Liver (tissue), 9 donors: ENCODE data around the gene TRUB1. TPM values are rescaled to one million over a fixed set of nuclear protein-coding genes. Genes with fewer than 3 reads are reported as not detected.

Experiments
- DNase-seq: peaks from one replicate; pipeline ENCODE4 v3.0.0-alpha.2; 2017; ENCODE audit warnings: low spot score
- H3K27ac ChIP-seq, 2 donors: one replicate each; pipeline ENCODE4 v1.7.0; 2013; ENCODE audit warnings: inconsistent platforms in 2 of 2, low read length in 2 of 2, control low read depth in 1 of 2, low read depth in 1 of 2, mild to moderate bottlenecking in 1 of 2
- H3K27me3 ChIP-seq, 4 donors: one replicate each; pipeline versions ENCODE4 v1.6.1 to v1.7.0; 2013; ENCODE audit warnings: low read length in 3 of 4, inconsistent platforms in 1 of 4, mild to moderate bottlenecking in 1 of 4, moderate library complexity in 1 of 4; ENCODE audit not compliant: control insufficient read depth in 4 of 4, insufficient read depth in 4 of 4
- H3K36me3 ChIP-seq, 4 donors: one replicate each; pipeline versions ENCODE4 v1.6.1 to v1.7.0; 2013; ENCODE audit warnings: low read length in 3 of 4, mild to moderate bottlenecking in 3 of 4, low read depth in 1 of 4, moderate library complexity in 1 of 4; ENCODE audit not compliant: control insufficient read depth in 4 of 4, insufficient read depth in 3 of 4
- H3K4me1 ChIP-seq, 4 donors: one replicate each; pipeline versions ENCODE4 v1.6.1 to v1.7.0; 2013; ENCODE audit warnings: low read length in 3 of 4, mild to moderate bottlenecking in 3 of 4, moderate library complexity in 1 of 4; ENCODE audit not compliant: control insufficient read depth in 4 of 4, insufficient read depth in 4 of 4
- H3K4me3 ChIP-seq, 3 donors: one replicate each; pipeline versions ENCODE4 v1.6.1 to v1.7.0; 2013; ENCODE audit warnings: low read length in 3 of 3, control low read depth in 1 of 3, low read depth in 1 of 3, mild to moderate bottlenecking in 1 of 3
- H3K9ac ChIP-seq, 2 donors: one replicate each; pipeline ENCODE4 v1.7.0; 2013; ENCODE audit warnings: low read length in 2 of 2, mild to moderate bottlenecking in 2 of 2, moderate library complexity in 2 of 2, control low read depth in 1 of 2, low read depth in 1 of 2
- H3K9me3 ChIP-seq, 4 donors: one replicate each; pipeline versions ENCODE4 v1.6.1 to v1.7.0; 2013; ENCODE audit warnings: low read length in 3 of 4; ENCODE audit not compliant: control insufficient read depth in 4 of 4
- ATF3 ChIP-seq: IDR thresholded peaks from 2 replicates; pipeline ENCODE4 v1.6.1; 2016; ENCODE audit warnings: antibody characterized with exemption
- EGR1 ChIP-seq, 2 donors: IDR thresholded peaks; 2 replicates each; pipeline ENCODE4 v1.6.1; 2016 to 2018; ENCODE audit warnings: antibody characterized with exemption in 2 of 2, low read depth in 2 of 2
- FOXA1 ChIP-seq: IDR thresholded peaks from 2 replicates; pipeline ENCODE4 v1.6.1; 2016; ENCODE audit warnings: antibody characterized with exemption
- FOXA2 ChIP-seq: IDR thresholded peaks from 2 replicates; pipeline ENCODE4 v1.6.1; 2016; ENCODE audit warnings: antibody characterized with exemption
- GABPA ChIP-seq, 2 donors: IDR thresholded peaks in 1 of 2; conservative IDR thresholded peaks in 1 of 2; 2 replicates each; pipeline ENCODE4 v1.6.1; 2016; ENCODE audit warnings: antibody characterized with exemption in 2 of 2, mild to moderate bottlenecking in 1 of 2, moderate library complexity in 1 of 2
- HNF4A ChIP-seq, 2 donors: conservative IDR thresholded peaks; 2 replicates each; pipeline ENCODE4 v1.6.1; 2016; ENCODE audit warnings: antibody characterized with exemption in 2 of 2, mild to moderate bottlenecking in 2 of 2
- HNF4G ChIP-seq: IDR thresholded peaks from 2 replicates; pipeline ENCODE4 v1.6.1; 2016; ENCODE audit warnings: antibody characterized with exemption
- JUND ChIP-seq, 2 donors: IDR thresholded peaks; 2 replicates each; pipeline ENCODE4 v1.6.1; 2016; ENCODE audit warnings: antibody characterized with exemption in 2 of 2
- MAX ChIP-seq: IDR thresholded peaks from 2 replicates; pipeline ENCODE4 v1.6.1; 2016; ENCODE audit warnings: antibody characterized with exemption
- NR2F2 ChIP-seq: IDR thresholded peaks from 2 replicates; pipeline ENCODE4 v1.6.1; 2016; ENCODE audit warnings: antibody characterized with exemption
- RAD21 ChIP-seq, 2 donors: IDR thresholded peaks; 2 replicates each; pipeline ENCODE4 v1.6.1; 2016; ENCODE audit warnings: antibody characterized with exemption in 2 of 2, mild to moderate bottlenecking in 2 of 2
- REST ChIP-seq: IDR thresholded peaks from 2 replicates; pipeline ENCODE4 v1.6.1; 2016; ENCODE audit warnings: antibody characterized with exemption, mild to moderate bottlenecking
- RXRA ChIP-seq, 2 donors: IDR thresholded peaks; 2 replicates each; pipeline ENCODE4 v1.6.1; 2017 to 2018; ENCODE audit warnings: antibody characterized with exemption in 2 of 2, mild to moderate bottlenecking in 1 of 2
- SP1 ChIP-seq: IDR thresholded peaks from 2 replicates; pipeline ENCODE4 v1.6.1; 2018; ENCODE audit warnings: antibody characterized with exemption, mild to moderate bottlenecking
- YY1 ChIP-seq: IDR thresholded peaks from 2 replicates; pipeline ENCODE4 v1.6.1; 2016; ENCODE audit warnings: antibody characterized with exemption, mild to moderate bottlenecking
- WGBS: extraction: QIAGEN DNeasy Blood & Tissue Kit; methylation state at CpG from one replicate; pipeline ENCODE4 v1.1.7; 2013; 5-methylcytosine and 5-hydroxymethylcytosine counted together
- polyA plus RNA-seq, 2 donors: library from polyadenylated mRNA; stranded (reverse) in 1 of 2; unstranded in 1 of 2; fragments of 200-250 nt in 1 of 2; fragments of >200 nt in 1 of 2; fragmentation: Nextera tagmentation in 1 of 2; extraction: Ambion mirVana in 1 of 2; gene quantifications; one replicate each; pipeline versions ENCODE4 v1.2.1 to v1.2.3, GENCODE V29; 2013 to 2015
- total RNA-seq, 2 donors: library from RNA; depleted of rRNA; stranded (reverse); fragments of >200 nt; gene quantifications; one replicate each; pipeline ENCODE4 v1.2.3, GENCODE V29; 2014
- TF ChIP-seq, protein P1 (sequence below): fragments of 150-350 bp; IDR thresholded peaks from 2 replicates; pipeline ENCODE4 v1.5.1; 2017; ENCODE audit warnings: improper control_type of control experiment, low read depth, low read length; ENCODE audit not compliant: missing input control
- donor health status: healthy.
- donor health status: healthy.
- donor health status: healthy.
- donor health status: healthy.
- donor health status: healthy.

TRUB1 gene
- total and polyA plus RNA-seq, 4 donors = 6.1 to 14.1 (median 8.3) TPM

DNA sequence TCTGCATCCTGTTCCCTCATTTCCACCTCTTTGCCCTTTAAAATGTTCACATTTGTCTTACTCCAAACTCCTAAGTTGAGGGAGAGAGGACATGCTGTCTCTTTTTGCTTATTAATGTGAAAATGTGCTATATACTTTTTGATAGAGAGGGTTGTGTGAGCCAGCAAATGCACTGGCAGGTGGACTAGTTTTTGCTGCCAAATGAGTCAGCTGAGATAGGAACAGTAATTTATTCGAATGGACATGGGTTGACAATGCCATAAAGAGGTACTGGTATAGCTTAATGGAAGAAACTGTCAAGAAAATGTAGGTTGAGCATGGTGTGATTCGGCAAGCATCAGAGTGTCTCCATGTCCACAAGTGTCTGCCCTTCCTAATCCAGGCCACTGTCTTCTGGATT, 9.2 kb upstream of the TRUB1 start:
- H3K27me3 ChIP-seq = no peaks in the 10 kb centered on the region
- H3K36me3 ChIP-seq = no peaks in the 10 kb centered on the region
- H3K9me3 ChIP-seq = no peaks in the 10 kb centered on the region
- no peak for DNase-seq
- WGBS = 78% methylated on average over 2 of the region's 2 CpGs
- H3K9ac ChIP-seq = no peak overlapping the region
- TF ChIP-seq SP1 (no peak), RAD21 (IDR thresholded peaks at IDR 0.05) (no peak), GABPA (IDR thresholded peaks at IDR 0.05 in 1 of 2, conservative IDR thresholded peaks at IDR 0.05 in 1 of 2) (no peak), FOXA1 (no peak), MAX (no peak), EGR1 (IDR thresholded peaks at IDR 0.05; ENCODE audit: low read depth in 2 of 2) (no peak), HNF4G (no peak), ATF3 (no peak), REST (no peak)
- TF ChIP-seq, protein P1, sequence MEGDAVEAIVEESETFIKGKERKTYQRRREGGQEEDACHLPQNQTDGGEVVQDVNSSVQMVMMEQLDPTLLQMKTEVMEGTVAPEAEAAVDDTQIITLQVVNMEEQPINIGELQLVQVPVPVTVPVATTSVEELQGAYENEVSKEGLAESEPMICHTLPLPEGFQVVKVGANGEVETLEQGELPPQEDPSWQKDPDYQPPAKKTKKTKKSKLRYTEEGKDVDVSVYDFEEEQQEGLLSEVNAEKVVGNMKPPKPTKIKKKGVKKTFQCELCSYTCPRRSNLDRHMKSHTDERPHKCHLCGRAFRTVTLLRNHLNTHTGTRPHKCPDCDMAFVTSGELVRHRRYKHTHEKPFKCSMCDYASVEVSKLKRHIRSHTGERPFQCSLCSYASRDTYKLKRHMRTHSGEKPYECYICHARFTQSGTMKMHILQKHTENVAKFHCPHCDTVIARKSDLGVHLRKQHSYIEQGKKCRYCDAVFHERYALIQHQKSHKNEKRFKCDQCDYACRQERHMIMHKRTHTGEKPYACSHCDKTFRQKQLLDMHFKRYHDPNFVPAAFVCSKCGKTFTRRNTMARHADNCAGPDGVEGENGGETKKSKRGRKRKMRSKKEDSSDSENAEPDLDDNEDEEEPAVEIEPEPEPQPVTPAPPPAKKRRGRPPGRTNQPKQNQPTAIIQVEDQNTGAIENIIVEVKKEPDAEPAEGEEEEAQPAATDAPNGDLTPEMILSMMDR = no peak
- H3K4me3 ChIP-seq = no peak overlapping the region
- no peak overlapping the region for H3K27ac ChIP-seq
- H3K4me1 ChIP-seq = peaks cover 0 to 2% (median 0%) of the 10 kb centered on the region in 4 donors

- Histone ChIP-seq H3K4me3 (no peak overlapping the region), H3K4me1 (peaks cover 0 to 2% (median 0%) of the 10 kb centered on the region in 4 donors), H3K27me3 (no peaks in the 10 kb centered on the region), H3K27ac (no peak overlapping the region), H3K9ac (no peak overlapping the region), H3K9me3 (no peaks in the 10 kb centered on the region), H3K36me3 (no peaks in the 10 kb centered on the region)
- 94% methylated on average over 4 of the region's 4 CpGs for WGBS
- no peak for DNase-seq
- TF ChIP-seq SP1 (no peak), NR2F2 (no peak)
These were observed 7.7 kb upstream of the TRUB1 start for GRCh38 chr10:114930320-114930719.

DNA sequence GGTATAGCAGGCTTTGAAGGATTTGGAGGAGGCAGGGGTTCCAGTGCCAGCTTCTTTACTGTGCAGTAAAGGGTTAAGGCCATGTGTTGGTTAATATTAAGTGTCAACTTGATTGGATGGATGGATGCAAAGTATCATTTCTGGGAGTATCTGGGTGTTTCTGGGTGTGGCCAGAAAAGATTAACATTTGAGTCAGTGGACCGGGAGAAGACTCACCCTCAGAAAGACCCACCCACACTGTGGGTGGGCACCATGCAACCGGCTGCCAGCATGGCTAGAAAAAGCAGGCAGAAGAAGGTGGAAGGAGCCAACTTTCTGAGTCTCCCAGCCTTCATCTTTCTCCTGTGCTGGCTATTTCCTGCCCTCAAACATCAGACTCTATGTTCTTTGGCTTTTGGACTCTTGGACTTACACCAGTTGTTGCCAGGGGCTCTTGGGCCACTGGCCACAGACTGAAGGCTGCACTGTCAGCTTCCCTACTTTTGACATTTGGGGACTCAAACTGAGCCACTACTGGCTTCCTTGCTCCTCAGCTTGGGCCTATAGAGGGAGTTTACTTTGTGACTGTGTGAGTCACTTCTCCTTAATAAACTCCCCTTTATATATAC, 6.8 kb upstream of the TRUB1 start:
- 83% methylated on average over 2 of the region's 2 CpGs for WGBS
- Histone ChIP-seq H3K27ac (no peak overlapping the region), H3K9ac (no peak overlapping the region), H3K27me3 (no peaks in the 10 kb centered on the region), H3K9me3 (no peaks in the 10 kb centered on the region), H3K4me3 (no peak overlapping the region), H3K36me3 (no peaks in the 10 kb centered on the region), H3K4me1 (peaks cover 0 to 2% (median 0%) of the 10 kb centered on the region in 4 donors)
- no peak for DNase-seq
- TF ChIP-seq JUND (IDR thresholded peaks at IDR 0.05) = no peak
- TF ChIP-seq FOXA1 = no peak
- no peak for TF ChIP-seq RXRA (IDR thresholded peaks at IDR 0.05)
- no peak for TF ChIP-seq FOXA2
- TF ChIP-seq GABPA (IDR thresholded peaks at IDR 0.05 in 1 of 2, conservative IDR thresholded peaks at IDR 0.05 in 1 of 2) = no peak
- no peak for TF ChIP-seq NR2F2
- TF ChIP-seq HNF4G = no peak
- peak; percentile 72 to 76 for TF ChIP-seq HNF4A (conservative IDR thresholded peaks at IDR 0.05)
- TF ChIP-seq EGR1 (IDR thresholded peaks at IDR 0.05; ENCODE audit: low read depth in 2 of 2) = no peak
- TF ChIP-seq ATF3 = no peak
- TF ChIP-seq RAD21 (IDR thresholded peaks at IDR 0.05) = no peak
- TF ChIP-seq, protein P1 = no peak
- no peak for TF ChIP-seq YY1
